NCI-H1105 treated with DMSO at 0.1 percent for 48 hours (cell line): ENCODE results near the gene GALNT17.
A peak's percentile ranks its signal among the peaks of the same experiment; 100 is the strongest.
"Not testable (repeated sequence)": the region's sequence is repeated elsewhere in the genome, so short reads cannot be mapped to it uniquely, and the experiment has no call there.

ENCODE experiments used
- DNase-seq: peaks from one replicate; lab custom pipeline; 2025; lab: John Stamatoyannopoulos, UW

Gene GALNT17

GRCh38 chr7:71236230-71237105, 104.5 kb downstream of the GALNT17 start:
- DNase-seq = peak; percentile 58

- DNase-seq = no peak
These were observed 106.0 kb downstream of the GALNT17 start for GRCh38 chr7:71237945-71238344.

- DNase-seq = no peak
These were observed 106.8 kb downstream of the GALNT17 start for GRCh38 chr7:71238581-71239295.

GRCh38 chr7:71239586-71240268, 107.8 kb downstream of the GALNT17 start:
- DNase-seq = peak; percentile 9

- DNase-seq = no peak
These were observed 111.9 kb downstream of the GALNT17 start for GRCh38 chr7:71243736-71244410.

- no peak for DNase-seq
These were observed 113.1 kb downstream of the GALNT17 start for GRCh38 chr7:71245038-71245437.

GRCh38 chr7:71251706-71252105, 119.8 kb downstream of the GALNT17 start:
- DNase-seq = no peak

- no peak for DNase-seq
These were observed 122.8 kb downstream of the GALNT17 start for GRCh38 chr7:71254751-71255150.

GRCh38 chr7:71255537-71256178, 123.7 kb downstream of the GALNT17 start:
- DNase-seq = no peak

GRCh38 chr7:71261066-71261465, 129.1 kb downstream of the GALNT17 start:
- DNase-seq = no peak

- DNase-seq = not testable (repeated sequence)
These were observed 130.9 kb downstream of the GALNT17 start for GRCh38 chr7:71262834-71263233.

- DNase-seq = no peak
These were observed 132.1 kb downstream of the GALNT17 start for GRCh38 chr7:71264005-71264404.

GRCh38 chr7:71266912-71267311, 135.0 kb downstream of the GALNT17 start:
- no peak for DNase-seq

GRCh38 chr7:71267734-71268469, 136.0 kb downstream of the GALNT17 start:
- no peak for DNase-seq

GRCh38 chr7:71270558-71270957, 138.6 kb downstream of the GALNT17 start:
- DNase-seq = no peak

GRCh38 chr7:71271203-71271602, 139.3 kb downstream of the GALNT17 start:
- DNase-seq = no peak

- peak; percentile 13 for DNase-seq
These were observed 140.9 kb downstream of the GALNT17 start for GRCh38 chr7:71272509-71273490.

GRCh38 chr7:71278257-71278656, 146.3 kb downstream of the GALNT17 start:
- DNase-seq = no peak

- DNase-seq = no peak
These were observed 149.3 kb downstream of the GALNT17 start for GRCh38 chr7:71281261-71281660.

GRCh38 chr7:71283802-71284201, 151.9 kb downstream of the GALNT17 start:
- no peak for DNase-seq
